Heart left ventricle (tissue), 16 donors: ENCODE data around the gene WNT7B. TPM values are rescaled to one million over a fixed set of nuclear protein-coding genes. Genes with fewer than 3 reads are reported as not detected.
A peak's percentile ranks its signal among the peaks of the same experiment; 100 is the strongest.

ENCODE experiments used
- ATAC-seq, 4 donors: fragments of 200-7000 bp; cut with Tn5 transposase; one replicate each; pipeline ENCODE4 v1.9.1; 2020 to 2022; ENCODE audit warnings: moderate library complexity in 4 of 4, mild to moderate bottlenecking in 3 of 4, moderate number of reproducible peaks in 1 of 4
- DNase-seq, 5 donors: peaks; one replicate each; pipeline ENCODE4 v3.0.0-alpha.2; 2020
- H3K27ac ChIP-seq, 12 donors: fragments of 200-600 bp; sonication (generic) in 4 of 12; one replicate each; pipeline versions ENCODE4 v1.5.0 to v1.8.0; 2016 to 2022; ENCODE audit warnings: mild to moderate bottlenecking in 2 of 12
- H3K27me3 ChIP-seq, 9 donors: fragments of 200-600 bp; sonication (generic) in 2 of 9; one replicate each; pipeline versions ENCODE4 v1.5.1 to v1.8.0; 2016 to 2022; ENCODE audit warnings: mild to moderate bottlenecking in 3 of 9
- H3K36me3 ChIP-seq, 9 donors: fragments of 200-600 bp; sonication (generic) in 2 of 9; one replicate each; pipeline versions ENCODE4 v1.5.0 to v1.8.0; 2018 to 2022; ENCODE audit warnings: mild to moderate bottlenecking in 2 of 9
- H3K4me1 ChIP-seq, 12 donors: fragments of 200-600 bp; sonication (generic) in 4 of 12; one replicate each; pipeline versions ENCODE4 v1.5.0 to v1.8.0; 2016 to 2022; ENCODE audit warnings: mild to moderate bottlenecking in 3 of 12
- H3K4me3 ChIP-seq, 12 donors: fragments of 200-600 bp; sonication (generic) in 4 of 12; one replicate each; pipeline versions ENCODE4 v1.5.0 to v1.8.0; 2017 to 2022; ENCODE audit warnings: mild to moderate bottlenecking in 9 of 12, moderate library complexity in 4 of 12
- H3K9me3 ChIP-seq, 12 donors: fragments of 200-600 bp; sonication (generic) in 4 of 12; one replicate each; pipeline versions ENCODE4 v1.5.0 to v1.8.0; 2016 to 2022; ENCODE audit warnings: mild to moderate bottlenecking in 1 of 12
- CTCF ChIP-seq, 12 donors: fragments of 200-600 bp; sonication (generic) in 4 of 12; IDR thresholded peaks; one replicate each; pipeline versions ENCODE4 v1.5.0 to v1.8.0; 2018 to 2022; ENCODE audit warnings: antibody characterized with exemption in 12 of 12, mild to moderate bottlenecking in 5 of 12
- POLR2A ChIP-seq, 2 donors: fragments of 450-650 bp; IDR thresholded peaks; one replicate each; pipeline ENCODE4 v1.6.1; 2017; ENCODE audit warnings: antibody characterized with exemption in 2 of 2, mild to moderate bottlenecking in 2 of 2, moderate library complexity in 2 of 2
- WGBS, 4 donors: extraction: QIAGEN DNeasy Blood & Tissue Kit in 2 of 4; methylation state at CpG; one replicate each; pipeline versions ENCODE4 v1.1.5 to v1.1.7; 2013 to 2018; 5-methylcytosine and 5-hydroxymethylcytosine counted together
- intact Hi-C, 10 donors: fragments of 100-400 bp; cut with DNase I; formaldehyde crosslinking; loops; one replicate each; pipeline versions ENCODE4 v1.11.1 to v1.14.2; 2022
- polyA plus RNA-seq, 2 donors: library from polyadenylated mRNA; stranded (reverse); fragments of 200-250 nt; gene quantifications; one replicate each; pipeline ENCODE4 v1.2.3, GENCODE V29; 2013
- total RNA-seq, 9 donors: library from RNA; depleted of rRNA in 2 of 9; stranded (reverse); fragments of >200 nt in 2 of 9; fragmentation: NEBNext Ultra II Directional in 3 of 9; extraction: Animal tissue kit (Norgen Biotek cat#: 25700) in 3 of 9; gene quantifications; one replicate each; pipeline versions ENCODE4 v1.1.0 to v1.2.4, GENCODE V29; 2016 to 2023
- donor health status: ischemic (EF 13 %, LVEDD 7.1; RV severe dilation, severe dysfunction).
- donor health status: healthy with polysubstance abuse.
- donor health status: DM: no; HTN: yes; CAD: no.
- donor health status: DM: no; HTN: no; CAD: no.
- donor health status: ischemic (EF 25% LVEDD 6.9; RV normal size, moderate dysfunction).
- donor health status: ischemic (EF 25% LVEDD 5.7; RV mildly dilated, moderate dysfunction).
- donor health status: healthy.
- donor health status: DM: yes; HTN: yes; CAD: no.
- donor health status: ischemic (EF 35%, LVEDD 5.7; RV mildly dilated, moderate dysfunction).
- donor health status: nonischemic (EF 11% LVEDD 7.7; RV severe dilation, severe dysfunction).
- donor health status: DM: yes; HTN: yes; CAD: no.
- donor health status: PGD.
- donor health status: ischemic (EF 29% LVEDD 5.4; RV normal size, mild dysfunction).
- donor health status: nonischemic (EF 23%, LVEDD 6.1; RV moderate dilation, normal function).

Gene WNT7B
- total and polyA plus RNA-seq, 11 donors: 0.36 TPM; not detected in 10

GRCh38 chr22:46024136-46024840 lies 47.3 kb upstream of the WNT7B start:
- WGBS, 4 donors: 80 to 82% (median 81%) methylated on average over 4 of the region's 4 CpGs
- peaks cover 0 to 7% (median 0%) of the 10 kb centered on the region in 9 donors for H3K27me3 ChIP-seq
- ATAC-seq: no peak
- intact Hi-C loops: no loop called here
- TF ChIP-seq CTCF (IDR thresholded peaks at IDR 0.05): no peak
- no peak for TF ChIP-seq POLR2A (IDR thresholded peaks at IDR 0.05)
- H3K36me3 ChIP-seq: no peaks in the 10 kb centered on the region
- no peaks in the 10 kb centered on the region for H3K9me3 ChIP-seq
- H3K4me1 ChIP-seq: peaks cover 0 to 26% (median 13%) of the 10 kb centered on the region in 12 donors
- no peak overlapping the region for H3K4me3 ChIP-seq
- DNase-seq: peak in 3 of 5 donors; percentile 11 to 18 (median 16)
- peak overlapping the region in 3 of 12 donors; percentile 35 to 54 (median 35) for H3K27ac ChIP-seq

GRCh38 chr22:46023558-46023981 lies 46.6 kb upstream of the WNT7B start:
- no peak overlapping the region for H3K4me3 ChIP-seq
- peaks cover 0 to 22% (median 13%) of the 10 kb centered on the region in 12 donors for H3K4me1 ChIP-seq
- H3K27ac ChIP-seq: peak overlapping the region in 2 of 12 donors; percentile 35 to 54
- ATAC-seq: peak in 1 of 4 donors; percentile 74
- intact Hi-C loops: no loop called here
- H3K36me3 ChIP-seq: no peaks in the 10 kb centered on the region
- H3K27me3 ChIP-seq: peaks cover 0 to 7% (median 0%) of the 10 kb centered on the region in 9 donors
- H3K9me3 ChIP-seq: no peaks in the 10 kb centered on the region
- peak in 3 of 5 donors; percentile 20 to 49 (median 42) for DNase-seq
- no peak for TF ChIP-seq POLR2A (IDR thresholded peaks at IDR 0.05)
- no peak for TF ChIP-seq CTCF (IDR thresholded peaks at IDR 0.05)
- WGBS, 4 donors: 71 to 82% (median 76%) methylated on average over 11 to 14 of the region's 14 CpGs

- TF ChIP-seq CTCF (IDR thresholded peaks at IDR 0.05): no peak
- no peak for TF ChIP-seq POLR2A (IDR thresholded peaks at IDR 0.05)
- no peaks in the 10 kb centered on the region for H3K36me3 ChIP-seq
- intact Hi-C loops: no loop called here
- H3K9me3 ChIP-seq: no peaks in the 10 kb centered on the region
- H3K4me1 ChIP-seq: peaks cover 0 to 21% (median 12%) of the 10 kb centered on the region in 12 donors
- WGBS, 4 donors: 86 to 92% (median 89%) methylated on average over 10 of the region's 10 CpGs
- peak in 1 of 5 donors; percentile 13 for DNase-seq
- peak in 1 of 4 donors; percentile 6 for ATAC-seq
- H3K27me3 ChIP-seq: peaks cover 0 to 7% (median 0%) of the 10 kb centered on the region in 9 donors
- peak overlapping the region in 1 of 12 donors; percentile 54 for H3K27ac ChIP-seq
- H3K4me3 ChIP-seq: no peak overlapping the region
These were observed 46.0 kb upstream of the WNT7B start for GRCh38 chr22:46022881-46023512.

GRCh38 chr22:46021577-46021976 lies 44.6 kb upstream of the WNT7B start:
- ATAC-seq (no peak), DNase-seq (peak in 2 of 5 donors; percentile 7 to 10)
- no peaks in the 10 kb centered on the region for H3K36me3 ChIP-seq
- no peaks in the 10 kb centered on the region for H3K9me3 ChIP-seq
- TF ChIP-seq POLR2A (IDR thresholded peaks at IDR 0.05) (no peak), CTCF (IDR thresholded peaks at IDR 0.05) (no peak)
- peaks cover 0 to 8% (median 1%) of the 10 kb centered on the region in 12 donors for H3K4me1 ChIP-seq
- 84 to 100% (median 89%) methylated on average over 3 of the region's 3 CpGs for WGBS, 4 donors
- no peak overlapping the region for H3K27ac ChIP-seq
- peaks cover 0 to 3% (median 0%) of the 10 kb centered on the region in 9 donors for H3K27me3 ChIP-seq
- no peak overlapping the region for H3K4me3 ChIP-seq
- intact Hi-C loops: no loop called here
